PFSK-1 (cell line): Measurements from ENCODE around the gene SAMM50.

Source experiments
- POLR2AphosphoS5 ChIP-seq: IDR thresholded peaks from 2 replicates; pipeline ENCODE4 v1.6.1; 2012; ENCODE audit warnings: low read depth, mild to moderate bottlenecking, control low read depth, low read length, moderate library complexity
- SIN3A ChIP-seq: IDR thresholded peaks from 2 replicates; pipeline ENCODE4 v1.6.1; 2012; ENCODE audit warnings: mild to moderate bottlenecking, low read length, moderate library complexity, borderline replicate concordance; ENCODE audit not compliant: insufficient read depth
- TAF1 ChIP-seq: IDR thresholded peaks from 2 replicates; pipeline ENCODE4 v1.6.1; 2012; ENCODE audit warnings: low read length, control low read depth, borderline replicate concordance; ENCODE audit not compliant: insufficient read depth
- TF ChIP-seq, protein P1 (sequence below), 2 experiments: IDR thresholded peaks; 2 replicates each; pipeline versions ENCODE4 v1.6.1 to v1.8.0; 2011 to 2012; ENCODE audit warnings: low read depth in 2 of 2, low read length in 2 of 2, control low read depth in 1 of 2, inconsistent platforms in 1 of 2, mild to moderate bottlenecking in 1 of 2, moderate library complexity in 1 of 2; ENCODE audit not compliant: insufficient read depth in 1 of 2

DNA sequence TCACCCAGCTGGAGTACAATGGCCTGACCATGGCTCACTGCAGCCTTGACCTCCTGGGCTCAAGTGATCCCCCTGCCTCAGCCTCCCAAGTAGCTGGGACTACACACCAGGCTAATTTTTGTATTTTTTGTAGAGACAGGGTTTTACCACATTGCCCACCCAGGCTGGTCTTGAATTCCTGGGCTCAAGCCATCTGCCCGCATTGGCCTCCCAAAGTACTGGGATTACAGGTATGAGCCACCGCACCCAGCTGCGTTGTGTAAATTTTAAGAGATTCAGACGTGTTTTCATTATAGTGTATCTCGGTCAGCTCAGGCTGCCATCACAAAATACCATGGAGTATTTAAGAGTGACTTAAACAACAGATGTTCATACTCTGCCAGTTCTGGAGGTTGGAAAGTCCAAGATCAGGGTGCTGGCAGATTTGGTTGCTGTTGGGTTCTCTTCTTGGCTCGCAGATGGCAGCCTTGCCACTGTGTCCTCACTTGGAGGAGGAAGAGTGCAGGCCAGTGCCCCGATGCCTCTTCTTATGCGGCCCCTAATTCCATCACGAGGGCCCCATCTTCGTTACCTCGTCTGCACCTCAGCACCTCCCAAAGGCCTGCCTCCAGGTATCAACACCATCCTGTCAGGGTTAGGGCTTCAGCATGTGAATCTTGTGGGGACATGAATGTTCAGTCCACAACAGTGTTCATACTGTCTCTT lies 36.2 kb downstream of the SAMM50 start:
- TF ChIP-seq SIN3A: no peak
- TF ChIP-seq POLR2AphosphoS5: no peak
- TF ChIP-seq TAF1: no peak
- TF ChIP-seq, protein P1, sequence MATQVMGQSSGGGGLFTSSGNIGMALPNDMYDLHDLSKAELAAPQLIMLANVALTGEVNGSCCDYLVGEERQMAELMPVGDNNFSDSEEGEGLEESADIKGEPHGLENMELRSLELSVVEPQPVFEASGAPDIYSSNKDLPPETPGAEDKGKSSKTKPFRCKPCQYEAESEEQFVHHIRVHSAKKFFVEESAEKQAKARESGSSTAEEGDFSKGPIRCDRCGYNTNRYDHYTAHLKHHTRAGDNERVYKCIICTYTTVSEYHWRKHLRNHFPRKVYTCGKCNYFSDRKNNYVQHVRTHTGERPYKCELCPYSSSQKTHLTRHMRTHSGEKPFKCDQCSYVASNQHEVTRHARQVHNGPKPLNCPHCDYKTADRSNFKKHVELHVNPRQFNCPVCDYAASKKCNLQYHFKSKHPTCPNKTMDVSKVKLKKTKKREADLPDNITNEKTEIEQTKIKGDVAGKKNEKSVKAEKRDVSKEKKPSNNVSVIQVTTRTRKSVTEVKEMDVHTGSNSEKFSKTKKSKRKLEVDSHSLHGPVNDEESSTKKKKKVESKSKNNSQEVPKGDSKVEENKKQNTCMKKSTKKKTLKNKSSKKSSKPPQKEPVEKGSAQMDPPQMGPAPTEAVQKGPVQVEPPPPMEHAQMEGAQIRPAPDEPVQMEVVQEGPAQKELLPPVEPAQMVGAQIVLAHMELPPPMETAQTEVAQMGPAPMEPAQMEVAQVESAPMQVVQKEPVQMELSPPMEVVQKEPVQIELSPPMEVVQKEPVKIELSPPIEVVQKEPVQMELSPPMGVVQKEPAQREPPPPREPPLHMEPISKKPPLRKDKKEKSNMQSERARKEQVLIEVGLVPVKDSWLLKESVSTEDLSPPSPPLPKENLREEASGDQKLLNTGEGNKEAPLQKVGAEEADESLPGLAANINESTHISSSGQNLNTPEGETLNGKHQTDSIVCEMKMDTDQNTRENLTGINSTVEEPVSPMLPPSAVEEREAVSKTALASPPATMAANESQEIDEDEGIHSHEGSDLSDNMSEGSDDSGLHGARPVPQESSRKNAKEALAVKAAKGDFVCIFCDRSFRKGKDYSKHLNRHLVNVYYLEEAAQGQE (IDR thresholded peaks at IDR 0.05; ENCODE audit: insufficient read depth in 1 of 2, low read depth in 2 of 2, low read length in 2 of 2): no peak
